ENCODE measurements around the gene KIF5B. TPM values are rescaled to one million over a fixed set of nuclear protein-coding genes. Genes with fewer than 3 reads are reported as not detected.
"Not testable (repeated sequence)": the region's sequence is repeated elsewhere in the genome, so short reads cannot be mapped to it uniquely, and the experiment has no call there.

The KIF5B gene
- polyA plus RNA-seq, 1 experiment = 84.0 TPM

DNA sequence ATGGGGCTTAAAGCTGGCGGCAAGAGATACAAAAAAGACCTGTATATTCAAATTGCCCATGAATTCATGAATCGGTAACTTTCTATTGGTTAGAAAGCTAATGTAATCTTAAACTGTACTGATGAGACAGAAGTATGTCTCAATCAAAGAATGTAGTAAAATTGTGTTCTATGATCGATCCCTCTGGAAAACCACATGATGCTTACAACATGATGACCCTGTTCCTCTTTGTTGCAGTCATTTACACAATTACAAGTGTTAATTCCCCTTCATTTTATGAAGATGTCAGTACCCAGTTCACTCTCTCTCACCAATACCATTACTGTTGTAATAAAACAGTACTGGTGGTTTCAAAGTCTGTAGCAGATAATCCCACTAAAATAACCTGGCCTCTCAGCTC, 10.1 kb downstream of the KIF5B start:
- CTCF ChIA-PET = no interaction called here

DNA sequence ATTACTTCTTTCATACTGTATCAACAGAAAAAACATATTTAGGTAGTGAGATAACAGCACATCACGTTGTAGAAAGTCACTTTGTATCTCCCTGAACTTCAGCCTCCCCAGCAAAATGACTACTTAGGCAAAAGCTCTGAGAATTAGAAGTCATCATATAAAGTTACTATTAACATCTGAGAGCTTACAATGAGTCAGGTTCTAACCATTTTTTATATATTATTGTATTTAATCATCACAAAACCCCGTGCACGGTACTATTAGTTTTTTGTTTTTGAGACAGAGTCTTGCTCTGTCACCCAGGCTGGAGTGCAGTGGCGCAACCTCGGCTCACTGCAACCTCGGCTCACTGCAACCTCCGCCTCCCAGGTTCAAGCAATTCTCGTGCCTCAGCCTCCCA, 13.5 kb downstream of the KIF5B start:
- H3K4me3 ChIP-seq (ENCODE audit: low read depth, low read length); POLR2A ChIA-PET; H3K27me3 ChIP-seq (ENCODE audit: control insufficient read depth, insufficient read depth, low read length); H3K9me3 ChIP-seq (ENCODE audit: control insufficient read depth, insufficient read depth, low read length): not testable (repeated sequence)
- CTCF ChIA-PET = interaction anchor here (1.6 kb wide), 1 partner anchor 148 kb away, joined by 3 read pairs; no protein-coding TSS in a partner anchor
- peak overlapping the region; percentile 74 for H3K27ac ChIP-seq (ENCODE audit: low read depth, low read length)
- DNase-seq (ENCODE audit: low read depth, low spot score) = peak; percentile 52

More for the DNA sequence above, 10.1 kb downstream of the KIF5B start:
- H3K4me3 ChIP-seq (ENCODE audit: low read depth, low read length) = no peak overlapping the region
- no peaks in the 10 kb centered on the region for H3K9me3 ChIP-seq (ENCODE audit: control insufficient read depth, insufficient read depth, low read length)
- POLR2A ChIA-PET = no interaction called here
- H3K27me3 ChIP-seq (ENCODE audit: control insufficient read depth, insufficient read depth, low read length) = no peaks in the 10 kb centered on the region
- no peak overlapping the region for H3K27ac ChIP-seq (ENCODE audit: low read depth, low read length)
- TF ChIP-seq, protein P1, sequence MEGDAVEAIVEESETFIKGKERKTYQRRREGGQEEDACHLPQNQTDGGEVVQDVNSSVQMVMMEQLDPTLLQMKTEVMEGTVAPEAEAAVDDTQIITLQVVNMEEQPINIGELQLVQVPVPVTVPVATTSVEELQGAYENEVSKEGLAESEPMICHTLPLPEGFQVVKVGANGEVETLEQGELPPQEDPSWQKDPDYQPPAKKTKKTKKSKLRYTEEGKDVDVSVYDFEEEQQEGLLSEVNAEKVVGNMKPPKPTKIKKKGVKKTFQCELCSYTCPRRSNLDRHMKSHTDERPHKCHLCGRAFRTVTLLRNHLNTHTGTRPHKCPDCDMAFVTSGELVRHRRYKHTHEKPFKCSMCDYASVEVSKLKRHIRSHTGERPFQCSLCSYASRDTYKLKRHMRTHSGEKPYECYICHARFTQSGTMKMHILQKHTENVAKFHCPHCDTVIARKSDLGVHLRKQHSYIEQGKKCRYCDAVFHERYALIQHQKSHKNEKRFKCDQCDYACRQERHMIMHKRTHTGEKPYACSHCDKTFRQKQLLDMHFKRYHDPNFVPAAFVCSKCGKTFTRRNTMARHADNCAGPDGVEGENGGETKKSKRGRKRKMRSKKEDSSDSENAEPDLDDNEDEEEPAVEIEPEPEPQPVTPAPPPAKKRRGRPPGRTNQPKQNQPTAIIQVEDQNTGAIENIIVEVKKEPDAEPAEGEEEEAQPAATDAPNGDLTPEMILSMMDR (IDR thresholded peaks at IDR 0.05; ENCODE audit: low read depth, low read length) = no peak
- no peak for DNase-seq (ENCODE audit: low read depth, low spot score)

DNA sequence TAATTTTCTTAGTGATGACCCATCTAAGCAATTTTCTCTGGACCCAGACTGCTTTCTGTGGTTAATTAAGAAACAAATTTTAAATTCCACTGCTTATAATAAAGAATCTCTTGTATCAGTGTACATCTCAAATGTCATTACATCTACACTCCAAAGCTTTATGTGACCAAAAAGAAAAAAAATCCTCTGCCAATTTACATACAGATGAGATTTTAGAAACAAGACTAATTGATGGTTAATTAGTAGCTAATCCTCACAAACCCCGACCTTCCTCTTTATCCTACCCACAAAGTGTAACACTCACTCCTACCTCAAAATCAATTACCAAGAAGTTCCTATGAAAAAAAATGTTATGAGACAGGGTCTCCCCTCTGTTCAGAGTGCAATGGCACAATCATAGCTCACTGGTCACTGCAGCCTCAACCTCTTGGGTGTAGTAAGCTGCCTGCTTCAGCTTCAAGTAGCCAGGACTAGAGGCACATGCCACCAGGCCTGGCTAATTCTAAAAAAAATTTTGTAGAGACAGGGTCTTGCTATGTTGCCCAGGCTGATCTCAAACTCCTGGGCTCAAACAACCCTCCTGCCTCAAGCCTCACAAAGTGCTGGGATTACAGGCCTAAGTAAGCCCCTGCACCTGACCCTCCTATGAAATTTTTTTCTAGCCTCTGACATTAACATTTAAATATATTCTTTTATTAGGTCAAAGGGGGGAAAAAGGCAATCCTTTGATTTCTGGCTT, 14.8 kb downstream of the KIF5B start:
- TF ChIP-seq, protein P1 (IDR thresholded peaks at IDR 0.05; ENCODE audit: low read depth, low read length) = no peak
- Histone ChIP-seq H3K9me3 (ENCODE audit: control insufficient read depth, insufficient read depth, low read length) (no peaks in the 10 kb centered on the region), H3K27me3 (ENCODE audit: control insufficient read depth, insufficient read depth, low read length) (no peaks in the 10 kb centered on the region), H3K4me3 (ENCODE audit: low read depth, low read length) (no peak overlapping the region), H3K27ac (ENCODE audit: low read depth, low read length) (no peak overlapping the region)
- ChIA-PET CTCF (no interaction called here), POLR2A (interaction anchor here (0.6 to 0.7 kb wide), 2 partner anchors 15 to 106 kb away, joined by 3 to 6 read pairs; no protein-coding TSS in a partner anchor)
- no peak for DNase-seq (ENCODE audit: low read depth, low spot score)

DNA sequence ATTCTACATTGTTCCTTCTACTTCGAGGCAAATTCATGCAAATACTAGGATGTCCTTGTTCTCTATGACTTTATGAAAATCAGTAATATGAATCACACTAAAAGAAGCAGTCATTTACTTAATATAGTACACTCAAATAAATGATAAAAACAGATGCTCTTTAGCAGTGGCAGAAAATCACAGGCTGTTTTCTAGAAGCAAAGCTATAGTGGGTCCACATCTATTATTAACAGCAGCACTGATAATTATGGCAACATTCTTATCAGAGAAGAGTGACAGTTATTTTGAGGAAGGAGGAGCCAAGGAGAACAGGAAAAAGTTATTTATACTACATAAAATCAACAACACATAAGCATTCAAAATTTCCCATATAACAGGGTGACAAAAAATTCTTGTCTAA, 16.5 kb downstream of the KIF5B start:
- Histone ChIP-seq H3K9me3 (ENCODE audit: control insufficient read depth, insufficient read depth, low read length) (no peaks in the 10 kb centered on the region), H3K27ac (ENCODE audit: low read depth, low read length) (no peak overlapping the region), H3K4me3 (ENCODE audit: low read depth, low read length) (no peak overlapping the region), H3K27me3 (ENCODE audit: control insufficient read depth, insufficient read depth, low read length) (no peaks in the 10 kb centered on the region)
- POLR2A ChIA-PET = no interaction called here
- TF ChIP-seq, protein P1 (IDR thresholded peaks at IDR 0.05; ENCODE audit: low read depth, low read length) = no peak
- no peak for DNase-seq (ENCODE audit: low read depth, low spot score)
- CTCF ChIA-PET = no interaction called here

DNA sequence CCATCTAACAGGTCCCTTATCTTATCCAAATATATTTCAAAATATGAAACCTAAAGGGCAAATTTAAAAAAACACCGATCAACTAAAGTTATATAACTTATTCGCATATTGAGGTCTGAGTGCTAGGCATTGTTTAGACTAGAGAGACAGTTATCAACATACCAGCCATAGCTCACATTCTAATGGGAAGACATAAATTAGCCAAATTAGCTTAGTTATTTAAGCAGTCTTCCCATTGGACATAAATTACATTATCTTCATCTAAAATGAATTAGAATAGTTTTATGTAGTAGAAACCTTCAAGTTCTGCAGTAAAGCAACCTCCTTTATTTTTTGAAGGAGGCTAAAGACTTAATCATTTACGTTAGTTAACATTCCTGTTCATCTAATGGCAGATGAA, 17.4 kb downstream of the KIF5B start:
- no peak overlapping the region for H3K4me3 ChIP-seq (ENCODE audit: low read depth, low read length)
- H3K9me3 ChIP-seq (ENCODE audit: control insufficient read depth, insufficient read depth, low read length) = no peaks in the 10 kb centered on the region
- POLR2A ChIA-PET = no interaction called here
- DNase-seq (ENCODE audit: low read depth, low spot score) = no peak
- TF ChIP-seq, protein P1 (IDR thresholded peaks at IDR 0.05; ENCODE audit: low read depth, low read length) = no peak
- no peak overlapping the region for H3K27ac ChIP-seq (ENCODE audit: low read depth, low read length)
- CTCF ChIA-PET = no interaction called here
- H3K27me3 ChIP-seq (ENCODE audit: control insufficient read depth, insufficient read depth, low read length) = no peaks in the 10 kb centered on the region
